GM12878 (cell line): ENCODE data around the gene CEND1. TPM values are rescaled to one million over a fixed set of nuclear protein-coding genes. Genes with fewer than 3 reads are reported as not detected.
A peak's percentile ranks its signal among the peaks of the same experiment; 100 is the strongest.

Experiments
- ATAC-seq: fragments of 200-7000 bp; cut with Tn5 transposase; 3 replicates; pipeline ENCODE4 v1.9.1; 2020; ENCODE audit warnings: mild to moderate bottlenecking, moderate library complexity
- BruUV-seq: library from RNA; stranded (reverse); fragments of 400-500 nt; replicated peaks from 2 replicates; lab custom pipeline; 2021; lab: Mats Ljungman, UMichigan
- CTCF ChIA-PET: fragments of 300-600 bp; sonication (Branson Sonifier 250); formaldehyde crosslinking; extraction: SDS; loops from one replicate; lab custom pipeline; 2021; ENCODE audit warnings: inconsistent platforms; lab: Yijun Ruan, JAX
- POLR2A ChIA-PET: fragments of 350-600 bp; formaldehyde crosslinking; extraction: SDS; loops from one replicate; lab custom pipeline; 2021; ENCODE audit warnings: inconsistent platforms; lab: Charles Lee
- RAD21 ChIA-PET: fragments of 300-600 bp; sonication (Branson Sonifier 250); formaldehyde crosslinking; loops from one replicate; lab custom pipeline; 2023; ENCODE audit warnings: antibody characterized with exemption; ENCODE audit not compliant: unreplicated experiment; lab: Charles Lee
- SMC1A ChIA-PET: fragments of 300-600 bp; sonication (Branson Sonifier 250); formaldehyde crosslinking; loops from one replicate; lab custom pipeline; 2023; ENCODE audit not compliant: unreplicated experiment, uncharacterized antibody; lab: Charles Lee
- DNase-seq: peaks from one replicate; pipeline ENCODE4 v3.0.0-alpha.2; 2011; ENCODE audit warnings: low read depth, low spot score
- FAIRE-seq: peaks from 3 replicates; lab custom pipeline; 2011; peaks lifted over from hg19 to GRCh38; lab: Jason Lieb, UNC
- H2AFZ ChIP-seq: 2 replicates; pipeline ENCODE4 v1.6.0; 2011; ENCODE audit warnings: low read depth, low read length, control low read depth; ENCODE audit not compliant: control insufficient read depth
- H3K27ac ChIP-seq: 2 replicates; pipeline ENCODE4 v1.5.1; 2011; ENCODE audit warnings: control low read depth; ENCODE audit not compliant: control insufficient read depth, insufficient read depth
- H3K27me3 ChIP-seq, 2 experiments: replicated peaks in 1 of 2; 2 replicates each; pipeline versions ENCODE4 v1.6.0 to v1.6.1; 2011; ENCODE audit warnings: low read length in 1 of 2; ENCODE audit not compliant: control insufficient read depth in 2 of 2, insufficient read depth in 2 of 2
- H3K36me3 ChIP-seq, 2 experiments: 2 replicates each; pipeline ENCODE4 v1.5.1; 2011; ENCODE audit warnings: low read length in 1 of 2; ENCODE audit not compliant: control insufficient read depth in 2 of 2, insufficient read depth in 2 of 2
- H3K4me1 ChIP-seq: 2 replicates; pipeline ENCODE4 v1.6.1; 2011; ENCODE audit warnings: mild to moderate bottlenecking, low read length, moderate library complexity, mixed read lengths; ENCODE audit not compliant: control insufficient read depth, insufficient read depth
- H3K4me2 ChIP-seq: 2 replicates; pipeline ENCODE4 v1.6.0; 2011; ENCODE audit warnings: control low read depth; ENCODE audit not compliant: control insufficient read depth, insufficient read depth
- H3K4me3 ChIP-seq: fragments of 200-600 bp; sonication (generic); 2 replicates; pipeline ENCODE4 v1.5.1; 2016
- H3K79me2 ChIP-seq: 2 replicates; pipeline ENCODE4 v1.6.0; 2011; ENCODE audit warnings: low read length; ENCODE audit not compliant: control insufficient read depth, insufficient read depth
- H3K9ac ChIP-seq: 2 replicates; pipeline ENCODE4 v1.8.0; 2011; ENCODE audit warnings: low read length, control low read depth, mixed read lengths; ENCODE audit not compliant: control insufficient read depth, insufficient read depth
- H3K9me3 ChIP-seq: replicated peaks from 3 replicates; pipeline ENCODE4 v1.5.1; 2011; ENCODE audit warnings: mild to moderate bottlenecking, low read length; ENCODE audit not compliant: control insufficient read depth, insufficient read depth
- H4K20me1 ChIP-seq: 2 replicates; pipeline ENCODE4 v1.6.0; 2011; ENCODE audit not compliant: control insufficient read depth, insufficient read depth
- CEBPB ChIP-seq, 2 experiments: fragments of 150-350 bp in 1 of 2; IDR thresholded peaks; 2 replicates each; pipeline ENCODE4 v1.6.1; 2012 to 2014; ENCODE audit warnings: low read depth in 2 of 2, low read length in 2 of 2, borderline replicate concordance in 1 of 2, inconsistent platforms in 1 of 2
- CREM ChIP-seq: IDR thresholded peaks from 2 replicates; pipeline ENCODE4 v1.6.1; 2014; ENCODE audit warnings: antibody characterized with exemption, low read depth
- E2F4 ChIP-seq: IDR thresholded peaks from 2 replicates; pipeline ENCODE4 v1.6.1; 2012; ENCODE audit warnings: low read depth, low read length, improper control_type of control experiment
- E2F8 ChIP-seq: fragments of 450-650 bp; IDR thresholded peaks from 2 replicates; pipeline ENCODE4 v1.6.1; 2018; ENCODE audit warnings: mild to moderate bottlenecking, low read depth, moderate library complexity; ENCODE audit not compliant: partially characterized antibody
- HDAC6 ChIP-seq: fragments of 200-600 bp; sonication (generic); IDR thresholded peaks from one replicate; pipeline ENCODE4 v1.8.0; 2017; ENCODE audit warnings: antibody characterized with exemption; ENCODE audit not compliant: unreplicated experiment
- HDGF ChIP-seq: fragments of 450-650 bp; IDR thresholded peaks from 2 replicates; pipeline ENCODE4 v1.6.1; 2016; ENCODE audit warnings: antibody characterized with exemption
- HSF1 ChIP-seq: fragments of 150-350 bp; IDR thresholded peaks from 2 replicates; pipeline ENCODE4 v1.6.1; 2014; ENCODE audit warnings: mild to moderate bottlenecking, low read depth, low read length
- IRF3 ChIP-seq: fragments of 450-650 bp; IDR thresholded peaks from 2 replicates; pipeline ENCODE4 v1.6.1; 2014; ENCODE audit warnings: mild to moderate bottlenecking
- NFXL1 ChIP-seq: fragments of 450-650 bp; IDR thresholded peaks from 2 replicates; pipeline ENCODE4 v1.6.1; 2017; ENCODE audit warnings: antibody characterized with exemption, mild to moderate bottlenecking, borderline replicate concordance
- RELB ChIP-seq: fragments of 450-650 bp; IDR thresholded peaks from 2 replicates; pipeline ENCODE4 v1.6.1; 2017; ENCODE audit warnings: low read depth, mild to moderate bottlenecking, moderate library complexity
- STAT1 ChIP-seq: fragments of 450-650 bp; conservative IDR thresholded peaks from 2 replicates; pipeline ENCODE4 v1.6.1; 2014; ENCODE audit warnings: antibody characterized with exemption, mild to moderate bottlenecking
- STAT3 ChIP-seq: IDR thresholded peaks from 2 replicates; pipeline ENCODE4 v1.6.1; 2011; ENCODE audit warnings: low read depth, low read length, improper control_type of control experiment
- USF1 ChIP-seq: IDR thresholded peaks from 2 replicates; pipeline ENCODE4 v1.6.1; 2011; ENCODE audit warnings: borderline replicate concordance, low read depth, mild to moderate bottlenecking, moderate library complexity, mixed read lengths, low read length; ENCODE audit not compliant: insufficient read depth; ENCODE audit errors: extremely low read length
- YY1 ChIP-seq: IDR thresholded peaks from 2 replicates; pipeline ENCODE4 v1.6.1; 2011; ENCODE audit warnings: low read depth, mild to moderate bottlenecking, low read length
- WGBS: methylation state at CpG from one replicate; pipeline ENCODE4 v1.1.6; 2016; ENCODE audit warnings: low lambda C conversion rate; ENCODE audit not compliant: insufficient replicate concordance, insufficient coverage; ENCODE audit errors: missing lambda C conversion rate; 5-methylcytosine and 5-hydroxymethylcytosine counted together
- in situ Hi-C: fragments of 300-500 bp; cut with MboI; formaldehyde crosslinking; loops from 9 replicates; pipeline ENCODE4 v1.14.3; 2018; ENCODE audit warnings: mixed read lengths
- intact Hi-C: fragments of 100-400 bp; cut with micrococcal nuclease; formaldehyde crosslinking; loops from one replicate; pipeline ENCODE4 v1.14.2; 2022; ENCODE audit not compliant: unreplicated experiment
- polyA plus RNA-seq, 11 experiments: library from polyadenylated mRNA; depleted of rRNA in 4 of 11; unstranded in 6 of 11; stranded (reverse) in 5 of 11; fragments of >200 nt; fragmentation: Nextera tagmentation in 4 of 11; fragmentation: Illumina TruSeq in 1 of 11; extraction: Ambion mirVana in 4 of 11; extraction: Trizol in 1 of 11; gene quantifications; 1 replicate in 1 of 11; 2 replicates in 10 of 11; pipeline versions ENCODE4 v1.2.1 to v1.2.3, GENCODE V29; 2011 to 2016; ENCODE audit warnings: inconsistent platforms in 2 of 11, missing spikeins in 2 of 11, low read depth in 1 of 11
- total RNA-seq, 4 experiments: library from RNA; depleted of rRNA in 3 of 4; stranded (reverse); fragments of >200 nt in 3 of 4; fragmentation: Illumina TruSeq in 1 of 4; extraction: Trizol in 1 of 4; gene quantifications; 2 replicates each; pipeline versions ENCODE4 v1.2.1 to v1.2.3, GENCODE V29; 2013 to 2021

The CEND1 gene
- total and polyA plus RNA-seq, 10 of the 15 experiments (the other 5 are each of a cell fraction or from before 2014, with no cell fraction given) = 0.31 to 13.6 (median 7.2) TPM; not detected in 1

GRCh38 chr11:803467-803742 is 13.5 kb upstream of the CEND1 start:
- Histone ChIP-seq H3K27me3 (no peaks in the 10 kb centered on the region), H3K36me3 (peaks cover 0 to 10% of the 10 kb centered on the region in 2 experiments; a peak in 2 of 4 replicates), H3K4me3 (no peak overlapping the region; the same call in 1 of the 2 replicates), H3K9ac (peak overlapping the region; percentile 90; the same call in 1 of the 2 replicates), H3K27ac (no peak overlapping the region), H3K4me2 (peak overlapping the region; percentile 95), H3K79me2 (peaks cover 13% of the 10 kb centered on the region), H3K9me3 (no peaks in the 10 kb centered on the region), H4K20me1 (no peaks in the 10 kb centered on the region), H3K4me1 (peaks cover 12% of the 10 kb centered on the region), H2AFZ (no peak overlapping the region)
- DNase-seq (no peak), FAIRE-seq (no peak), ATAC-seq (no peak)
- ChIA-PET RAD21 (no interaction called here), SMC1A (no interaction called here), POLR2A (interaction anchor here (2.7 kb wide), 1 partner anchor 16 kb away, joined by 9 read pairs; the partner anchor contains the start of gene PNPLA2), CTCF (no interaction called here)
- TF ChIP-seq HSF1 = no peak
- TF ChIP-seq STAT1 = no peak
- TF ChIP-seq E2F8 = no peak
- TF ChIP-seq YY1 = no peak
- TF ChIP-seq CEBPB (IDR thresholded peaks at IDR 0.05; ENCODE audit: borderline replicate concordance in 1 of 2, low read depth in 2 of 2, low read length in 2 of 2) = no peak
- no peak for TF ChIP-seq HDGF
- no peak for TF ChIP-seq HDAC6
- no peak for TF ChIP-seq IRF3
- TF ChIP-seq USF1 = no peak
- TF ChIP-seq CREM = no peak
- no peak for TF ChIP-seq RELB
- no peak for TF ChIP-seq E2F4
- TF ChIP-seq NFXL1 = no peak
- TF ChIP-seq STAT3 = no peak
- BruUV-seq = no TSS peak
- in situ Hi-C loops = loop anchor here (25.0 kb wide), 1 partner anchor 1584 kb away; the partner anchor contains the start of gene CD81
- 92% methylated on average over 8 of the region's 8 CpGs for WGBS
- intact Hi-C loops = no loop called here
